Hepatocyte (in vitro differentiated cells): ENCODE data around the gene WFDC5.

Experiments used
- EZH2 ChIP-seq: fragments of 200-600 bp; sonication (generic); IDR thresholded peaks from 2 replicates; pipeline ENCODE4 v1.6.1; 2016; ENCODE audit warnings: antibody characterized with exemption, mild to moderate bottlenecking, borderline replicate concordance
- TF ChIP-seq, protein P1 (sequence below): fragments of 200-600 bp; sonication (generic); IDR thresholded peaks from 2 replicates; pipeline ENCODE4 v1.5.1; 2016; ENCODE audit warnings: antibody characterized with exemption, mild to moderate bottlenecking; ENCODE audit not compliant: poor library complexity

DNA sequence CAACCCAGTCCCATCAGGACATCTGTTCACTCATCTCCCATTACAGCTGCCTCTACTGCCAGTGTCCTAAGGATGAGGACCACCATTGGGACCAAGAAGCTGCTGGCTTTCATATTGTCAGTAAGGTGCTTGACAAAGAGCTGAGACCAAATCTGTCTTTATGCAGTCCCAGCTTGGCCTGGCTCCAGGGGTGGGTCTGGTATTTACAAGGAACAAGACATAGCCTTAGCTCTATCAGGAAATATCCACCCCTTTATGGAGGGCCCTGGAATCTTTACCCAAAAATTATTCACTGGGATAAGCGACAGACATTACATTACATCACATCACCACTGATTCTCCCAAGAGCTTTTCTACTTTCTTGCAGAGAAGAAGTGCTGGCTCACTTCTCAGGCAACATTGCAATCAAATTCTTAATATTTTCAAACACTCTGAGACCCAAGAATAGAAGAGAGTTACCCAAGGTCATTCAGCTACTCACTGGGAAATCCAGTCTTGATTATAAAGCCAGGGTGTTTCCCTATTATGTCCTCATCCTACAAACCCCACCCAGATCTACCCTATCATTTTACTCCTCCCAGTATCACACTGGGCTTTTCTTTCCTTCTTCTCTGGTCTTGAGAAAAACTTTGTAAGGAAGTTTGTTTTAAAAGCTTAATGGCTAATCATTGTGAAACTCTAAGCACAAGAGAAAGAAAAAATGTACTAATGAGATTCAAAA lies 48.3 kb upstream of the WFDC5 start:
- TF ChIP-seq, protein P1, sequence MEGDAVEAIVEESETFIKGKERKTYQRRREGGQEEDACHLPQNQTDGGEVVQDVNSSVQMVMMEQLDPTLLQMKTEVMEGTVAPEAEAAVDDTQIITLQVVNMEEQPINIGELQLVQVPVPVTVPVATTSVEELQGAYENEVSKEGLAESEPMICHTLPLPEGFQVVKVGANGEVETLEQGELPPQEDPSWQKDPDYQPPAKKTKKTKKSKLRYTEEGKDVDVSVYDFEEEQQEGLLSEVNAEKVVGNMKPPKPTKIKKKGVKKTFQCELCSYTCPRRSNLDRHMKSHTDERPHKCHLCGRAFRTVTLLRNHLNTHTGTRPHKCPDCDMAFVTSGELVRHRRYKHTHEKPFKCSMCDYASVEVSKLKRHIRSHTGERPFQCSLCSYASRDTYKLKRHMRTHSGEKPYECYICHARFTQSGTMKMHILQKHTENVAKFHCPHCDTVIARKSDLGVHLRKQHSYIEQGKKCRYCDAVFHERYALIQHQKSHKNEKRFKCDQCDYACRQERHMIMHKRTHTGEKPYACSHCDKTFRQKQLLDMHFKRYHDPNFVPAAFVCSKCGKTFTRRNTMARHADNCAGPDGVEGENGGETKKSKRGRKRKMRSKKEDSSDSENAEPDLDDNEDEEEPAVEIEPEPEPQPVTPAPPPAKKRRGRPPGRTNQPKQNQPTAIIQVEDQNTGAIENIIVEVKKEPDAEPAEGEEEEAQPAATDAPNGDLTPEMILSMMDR = no peak
- no peak for TF ChIP-seq EZH2
